GM19238 (cell line): ENCODE results near the gene SEPTIN11.
A peak's percentile ranks its signal among the peaks of the same experiment; 100 is the strongest.

Source experiments
- DNase-seq: peaks from one replicate; pipeline ENCODE4 v3.0.0; 2011; ENCODE audit warnings: low spot score; ENCODE audit not compliant: insufficient read length

Gene SEPTIN11

GRCh38 chr4:76979236-76979635 is 29.7 kb downstream of the SEPTIN11 start:
- DNase-seq, result no peak

- DNase-seq, result no peak
These were observed 30.7 kb downstream of the SEPTIN11 start for GRCh38 chr4:76980261-76980660.

DNA sequence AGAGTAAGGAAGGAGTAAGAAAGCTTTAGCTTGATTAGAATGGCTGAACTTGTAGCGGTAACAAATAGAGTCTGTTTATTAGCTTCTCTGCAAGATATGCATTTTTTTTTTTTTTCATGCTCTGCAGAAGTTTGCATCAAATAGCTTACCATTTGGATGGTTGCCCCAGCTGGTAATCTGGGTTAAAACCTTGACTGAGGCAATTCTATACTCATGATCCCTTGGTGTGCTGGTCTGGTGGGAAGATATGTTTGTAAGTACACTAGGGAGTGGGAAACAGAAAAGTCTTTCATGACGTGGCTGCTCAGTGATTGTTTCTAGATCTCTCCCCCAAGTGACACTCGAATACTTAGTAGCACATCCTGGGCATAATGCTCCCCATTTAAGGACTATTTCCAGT is 32.1 kb downstream of the SEPTIN11 start:
- DNase-seq, result no peak

DNA sequence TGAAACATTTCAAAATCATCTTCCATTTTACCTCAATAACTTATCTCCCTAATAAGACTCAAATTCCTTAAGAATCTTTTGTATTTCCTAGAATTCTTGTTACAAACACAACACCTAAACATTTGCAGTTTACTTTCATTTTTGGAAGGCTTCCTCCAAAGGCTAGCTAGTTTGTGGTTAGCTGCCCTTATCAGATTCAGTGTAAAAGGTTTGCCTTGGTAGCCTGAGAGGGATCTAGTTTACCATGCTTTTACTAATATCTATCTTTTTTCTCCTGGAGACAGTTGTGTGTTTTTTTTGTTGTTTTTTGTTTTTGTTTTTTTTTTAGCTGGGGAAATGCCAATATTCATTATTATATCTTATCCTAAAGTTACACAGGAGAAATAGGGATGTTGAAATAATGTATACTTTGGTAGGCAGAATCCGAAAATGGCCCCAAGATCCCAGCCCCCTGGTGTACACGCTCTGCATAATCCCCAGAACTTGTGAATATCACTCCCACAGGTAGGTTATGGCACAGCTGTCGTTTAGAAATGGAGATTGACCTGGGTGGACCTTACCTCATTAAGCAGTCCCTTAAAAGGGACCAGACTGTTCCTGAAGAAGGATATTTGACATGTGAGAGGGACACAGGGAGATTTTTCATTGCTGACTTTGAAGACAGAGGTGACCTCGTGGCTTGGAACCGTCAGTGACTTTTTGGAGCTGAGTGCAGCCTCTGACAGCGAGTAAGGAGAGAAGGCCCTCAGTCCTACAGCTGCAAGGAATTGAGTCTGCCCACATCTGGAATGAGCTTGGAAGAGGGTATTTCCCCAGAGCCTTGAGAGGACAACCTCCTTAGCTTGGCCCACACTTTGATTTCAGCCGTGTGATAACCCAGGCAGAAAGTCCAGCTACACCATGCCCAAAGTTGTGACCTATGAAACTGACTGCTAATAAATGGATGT is 33.4 kb downstream of the SEPTIN11 start:
- no peak for DNase-seq

DNA sequence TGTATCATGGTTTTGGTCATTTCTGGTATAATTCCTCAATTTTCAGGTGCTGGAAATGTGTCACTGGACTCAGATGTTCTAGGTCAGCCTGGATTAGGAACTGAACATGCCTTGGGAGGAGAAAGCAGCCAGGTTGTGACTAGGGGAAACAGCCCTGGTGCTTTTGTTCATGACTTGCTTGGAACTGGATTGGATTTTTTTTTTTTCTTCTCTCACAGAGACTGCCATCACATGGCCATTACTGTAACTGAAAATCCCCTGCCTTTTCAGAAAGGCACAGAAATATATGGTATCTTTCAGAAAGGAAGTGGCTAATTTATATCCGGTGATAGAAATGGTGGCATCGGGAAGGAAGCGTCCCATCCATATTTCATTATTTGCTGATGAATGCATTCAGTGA is 34.6 kb downstream of the SEPTIN11 start:
- DNase-seq, result peak; percentile 13

DNA sequence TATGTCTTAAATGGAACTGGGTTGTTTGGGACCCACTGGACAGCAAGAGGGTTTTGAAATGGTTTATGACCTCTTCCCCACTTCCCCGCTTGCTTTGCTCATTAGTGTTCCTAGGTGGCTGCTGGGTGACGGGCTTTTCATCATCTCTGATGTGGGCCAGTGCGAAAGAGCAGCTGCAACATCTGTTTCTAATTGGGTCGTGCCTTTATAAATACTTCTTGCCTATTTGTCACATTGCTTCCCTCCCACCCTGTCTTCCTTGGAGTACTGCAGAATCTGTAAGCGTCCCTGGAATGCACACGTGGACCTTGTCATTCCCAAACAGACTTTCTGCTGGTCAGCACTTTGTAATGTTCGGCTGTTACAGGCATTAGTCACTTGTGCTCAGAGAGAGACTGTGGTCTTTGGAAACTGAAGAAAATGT is 35.2 kb downstream of the SEPTIN11 start:
- DNase-seq, result no peak

DNA sequence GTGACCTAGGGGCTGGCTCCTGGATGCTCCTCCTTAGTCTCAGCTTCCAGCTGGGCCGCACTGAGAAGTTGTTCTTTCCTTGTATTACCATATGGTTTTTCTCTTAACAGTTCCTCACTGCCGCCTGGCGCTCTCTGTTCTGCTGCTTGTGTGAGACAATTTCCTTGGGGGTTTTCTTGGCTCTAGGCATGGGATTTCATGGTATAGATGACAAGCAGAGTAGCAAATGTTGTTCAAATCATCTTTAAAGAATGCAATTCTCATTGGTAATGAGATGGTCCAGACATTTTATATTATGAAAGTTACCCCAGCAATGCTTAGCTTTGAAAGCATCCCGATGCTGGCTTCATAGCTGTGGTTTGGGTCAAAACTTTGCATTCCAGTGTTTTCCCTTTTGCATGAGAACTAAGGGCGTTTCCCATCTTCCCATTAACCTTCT is 37.6 kb downstream of the SEPTIN11 start:
- DNase-seq, result no peak

- DNase-seq, result no peak
These were observed 38.1 kb downstream of the SEPTIN11 start for GRCh38 chr4:76987685-76988084.

GRCh38 chr4:76989391-76990061 is 40.0 kb downstream of the SEPTIN11 start:
- no peak for DNase-seq

DNA sequence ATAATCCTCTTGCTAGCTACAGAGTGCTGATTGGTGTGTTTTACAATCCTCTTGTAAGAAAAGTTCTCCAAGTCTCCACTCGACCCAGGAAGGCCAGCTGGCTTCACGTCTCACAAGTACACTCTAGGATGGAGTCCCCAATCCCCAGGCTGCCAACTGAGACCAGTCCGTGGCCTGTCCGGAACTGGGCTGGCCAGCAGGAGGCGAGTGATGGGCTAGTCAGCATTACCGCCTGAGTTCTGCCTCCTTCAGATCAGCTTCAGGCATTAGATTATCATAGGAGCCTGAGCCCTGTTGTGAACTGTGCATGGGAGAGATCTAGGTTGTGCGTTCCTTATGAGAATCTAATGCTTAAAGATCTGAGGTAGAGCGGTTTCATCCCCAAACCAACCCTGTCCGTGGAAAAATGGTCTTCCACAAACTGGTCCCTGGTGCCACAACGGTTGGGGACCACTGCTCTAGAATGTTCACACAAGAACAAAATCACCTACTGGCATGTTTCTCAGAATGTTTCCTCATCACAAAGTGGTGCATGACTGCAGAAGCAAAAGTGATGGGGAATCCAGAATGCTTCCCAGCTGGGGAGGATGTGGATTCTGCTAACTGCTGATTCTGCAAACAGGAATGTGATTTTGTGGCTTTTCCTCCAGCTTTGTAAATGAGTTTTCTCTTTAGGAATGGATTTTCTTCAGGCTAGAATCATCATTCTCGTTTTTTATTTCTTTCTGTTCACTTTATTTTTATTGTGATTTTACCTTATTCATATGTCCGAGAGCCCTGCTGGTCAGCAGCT is 40.9 kb downstream of the SEPTIN11 start:
- no peak for DNase-seq

DNA sequence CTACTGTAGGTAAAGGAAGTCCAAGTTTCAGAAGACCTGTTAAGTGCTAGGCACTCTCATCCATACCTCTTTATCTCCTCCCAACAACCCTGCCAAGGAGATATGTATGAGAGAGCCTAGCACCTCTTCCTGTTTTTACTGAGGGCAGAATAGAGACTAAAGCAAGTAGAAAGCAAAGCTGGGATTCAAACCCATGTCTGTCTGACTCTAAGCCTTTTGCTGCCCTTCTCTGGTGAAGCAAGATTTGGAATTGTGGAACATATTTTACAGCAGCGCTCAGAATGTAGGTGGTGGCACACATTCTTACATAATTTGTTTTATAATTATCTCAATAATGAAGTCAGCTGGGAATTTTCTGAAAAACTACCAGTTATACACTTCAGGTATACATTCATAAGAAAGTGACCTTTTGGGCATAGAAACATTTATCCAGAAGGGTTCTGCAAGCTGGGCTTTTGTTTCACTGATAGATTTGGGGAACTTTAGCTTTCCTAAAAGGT is 41.7 kb downstream of the SEPTIN11 start:
- no peak for DNase-seq

GRCh38 chr4:76993787-76994641 is 44.5 kb downstream of the SEPTIN11 start:
- peak; percentile 35 for DNase-seq

- DNase-seq, result no peak
These were observed 46.2 kb downstream of the SEPTIN11 start for GRCh38 chr4:76995776-76996175.

GRCh38 chr4:76996445-76996844 is 46.9 kb downstream of the SEPTIN11 start:
- no peak for DNase-seq

DNA sequence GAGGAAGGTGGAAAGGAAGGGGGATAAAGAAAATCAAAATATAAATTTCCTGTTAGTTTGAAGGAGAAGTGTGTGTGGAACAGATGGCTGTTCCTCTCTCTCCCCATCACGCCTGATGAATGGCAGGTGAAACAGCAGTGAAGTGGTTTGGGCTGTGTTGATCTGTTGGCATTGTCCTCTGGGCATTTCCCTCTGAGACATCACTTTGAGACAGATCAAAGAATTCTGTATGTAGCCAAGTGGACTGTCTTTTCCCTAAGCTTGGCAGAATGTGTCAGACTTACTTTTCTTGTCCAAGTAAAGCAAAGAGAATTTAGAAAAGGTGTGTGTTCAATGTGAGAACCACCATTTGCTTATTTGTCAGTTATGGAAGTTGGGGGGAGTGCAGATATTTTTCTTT is 47.5 kb downstream of the SEPTIN11 start:
- DNase-seq, result no peak

GRCh38 chr4:76997532-76997931 is 48.0 kb downstream of the SEPTIN11 start:
- no peak for DNase-seq

DNA sequence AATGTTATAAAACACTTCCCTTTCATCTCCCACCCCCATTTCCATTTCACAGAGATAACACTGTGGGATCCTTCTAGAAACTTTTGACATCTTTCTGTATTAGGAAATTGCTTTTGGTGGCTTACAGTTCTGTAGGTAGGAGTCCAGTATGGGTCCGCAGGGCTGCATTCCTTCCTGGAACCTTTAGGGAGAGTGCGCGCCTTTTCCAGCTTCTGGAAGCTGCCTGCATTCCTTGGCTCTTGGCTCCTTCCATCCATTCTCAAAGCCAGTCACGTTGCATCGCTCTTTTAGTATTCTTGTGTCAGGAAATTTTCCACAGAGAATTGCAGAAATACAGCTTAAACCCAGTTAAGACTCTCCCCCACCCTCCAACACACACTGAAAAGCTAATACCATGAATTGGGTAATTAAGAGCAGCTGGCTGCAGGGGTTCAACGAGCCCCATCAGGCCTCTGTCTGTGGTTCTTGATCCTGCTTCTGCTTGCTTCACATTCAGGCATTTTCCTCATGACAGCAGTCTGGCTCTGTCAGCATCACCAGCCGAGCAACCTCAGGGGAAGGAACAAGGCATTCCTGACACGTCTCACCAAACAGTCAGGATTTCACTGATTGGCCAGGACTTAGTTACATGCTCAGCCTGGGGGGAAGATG is 48.8 kb downstream of the SEPTIN11 start:
- no peak for DNase-seq
